Ascending aorta (tissue), 2 donors: ENCODE results near the gene CCAR1. TPM values are rescaled to one million over a fixed set of nuclear protein-coding genes. Genes with fewer than 3 reads are reported as not detected.
A peak's percentile ranks its signal among the peaks of the same experiment; 100 is the strongest.

Source experiments
- DNase-seq, 2 donors: peaks; one replicate each; pipeline ENCODE4 v3.0.0-alpha.2; 2019; ENCODE audit warnings: low spot score in 2 of 2
- H3K27ac ChIP-seq, 2 donors: fragments of 200-600 bp; sonication (generic); one replicate each; pipeline ENCODE4 v1.5.1; 2016 to 2017; ENCODE audit warnings: mild to moderate bottlenecking in 1 of 2
- H3K27me3 ChIP-seq: fragments of 200-600 bp; sonication (generic); one replicate; pipeline ENCODE4 v1.5.1; 2017
- H3K36me3 ChIP-seq, 2 donors: fragments of 200-600 bp; sonication (generic); one replicate each; pipeline ENCODE4 v1.5.1; 2016
- H3K4me1 ChIP-seq, 2 donors: fragments of 200-600 bp; sonication (generic); one replicate each; pipeline ENCODE4 v1.5.1; 2016 to 2017; ENCODE audit warnings: mild to moderate bottlenecking in 1 of 2
- H3K4me3 ChIP-seq, 2 donors: fragments of 200-600 bp; sonication (generic); one replicate each; pipeline ENCODE4 v1.5.1; 2016 to 2017; ENCODE audit warnings: mild to moderate bottlenecking in 1 of 2
- H3K9me3 ChIP-seq, 2 donors: fragments of 200-600 bp; sonication (generic); one replicate each; pipeline ENCODE4 v1.5.1; 2016
- CTCF ChIP-seq, 3 experiments: fragments of 200-600 bp in 2 of 3; fragments of 450-650 bp in 1 of 3; sonication (generic) in 2 of 3; IDR thresholded peaks; one replicate each; pipeline ENCODE4 v1.5.1; 2016 to 2019; ENCODE audit warnings: antibody characterized with exemption in 3 of 3, mild to moderate bottlenecking in 1 of 3, moderate library complexity in 1 of 3
- intact Hi-C: fragments of 100-400 bp; cut with DNase I; formaldehyde crosslinking; loops from one replicate; pipeline ENCODE4 v1.15.1; 2023
- total RNA-seq: library from RNA; depleted of rRNA; stranded (reverse); fragments of >200 nt; gene quantifications from one replicate; pipeline ENCODE4 v1.1.0, GENCODE V29; 2016

CCAR1 gene
- total RNA-seq, 1 donor from 2014 or later, result 9.5 TPM

- TF ChIP-seq CTCF (IDR thresholded peaks at IDR 0.05), result no peak
- Histone ChIP-seq H3K27ac (no peak overlapping the region), H3K27me3 (no peaks in the 10 kb centered on the region), H3K4me1 (no peaks in the 10 kb centered on the region), H3K9me3 (no peaks in the 10 kb centered on the region), H3K4me3 (no peak overlapping the region), H3K36me3 (peaks cover 37 to 79% of the 10 kb centered on the region in 2 donors)
- intact Hi-C loops, result no loop called here
- no peak for DNase-seq
Observed at GRCh38 chr10:68781613-68782574, 60.9 kb downstream of the CCAR1 start.

GRCh38 chr10:68784476-68784875 is 63.4 kb downstream of the CCAR1 start:
- Histone ChIP-seq H3K27me3 (no peaks in the 10 kb centered on the region), H3K36me3 (peaks cover 31 to 81% of the 10 kb centered on the region in 2 donors), H3K27ac (no peak overlapping the region), H3K9me3 (no peaks in the 10 kb centered on the region), H3K4me1 (no peaks in the 10 kb centered on the region), H3K4me3 (no peak overlapping the region)
- intact Hi-C loops, result no loop called here
- TF ChIP-seq CTCF (IDR thresholded peaks at IDR 0.05), result no peak
- DNase-seq, result no peak

DNA sequence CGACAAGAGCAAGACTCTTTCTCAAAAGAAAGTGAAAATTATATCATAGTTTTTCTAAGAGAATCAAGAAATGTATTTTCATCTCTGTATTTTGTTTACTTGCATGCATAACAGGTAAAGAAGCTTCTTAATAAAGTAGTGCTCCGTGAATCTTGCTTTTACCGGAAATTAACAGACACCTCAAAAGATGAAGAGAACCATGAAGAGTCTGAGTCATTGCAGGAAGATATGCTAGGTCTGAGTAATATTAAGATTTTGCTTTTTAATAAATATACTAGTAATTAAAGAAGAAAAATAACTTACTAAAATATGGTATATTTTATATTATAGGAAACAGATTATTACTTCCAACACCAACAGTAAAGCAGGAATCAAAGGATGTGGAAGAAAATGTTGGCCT is 66.8 kb downstream of the CCAR1 start:
- intact Hi-C loops, result no loop called here
- no peaks in the 10 kb centered on the region for H3K4me1 ChIP-seq
- no peak overlapping the region for H3K4me3 ChIP-seq
- H3K9me3 ChIP-seq, result no peaks in the 10 kb centered on the region
- no peak for TF ChIP-seq CTCF (IDR thresholded peaks at IDR 0.05)
- H3K27ac ChIP-seq, result no peak overlapping the region
- no peak for DNase-seq
- H3K36me3 ChIP-seq, result peaks cover 50 to 98% of the 10 kb centered on the region in 2 donors
- no peaks in the 10 kb centered on the region for H3K27me3 ChIP-seq

DNA sequence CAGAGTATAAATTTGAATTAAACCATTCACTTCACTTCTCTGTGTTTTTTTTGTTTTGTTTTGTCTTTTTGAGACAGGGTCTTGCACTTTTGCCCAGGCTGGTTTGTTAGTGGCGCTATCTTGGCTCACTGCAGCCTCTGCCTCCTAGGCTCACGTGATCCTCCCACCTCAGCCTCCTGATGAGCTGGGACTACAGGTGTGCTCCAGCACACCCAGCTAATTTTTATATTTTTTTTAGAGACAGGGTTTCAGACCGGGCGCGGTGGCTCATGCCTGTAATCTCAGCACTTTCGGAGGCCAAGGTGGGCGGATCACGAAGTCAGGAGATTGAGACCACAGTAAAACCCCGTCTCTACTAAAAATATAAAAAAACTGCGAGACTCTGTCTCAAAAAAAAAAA is 69.4 kb downstream of the CCAR1 start:
- Histone ChIP-seq H3K27me3 (no peaks in the 10 kb centered on the region), H3K9me3 (no peaks in the 10 kb centered on the region), H3K36me3 (peaks cover 52 to 90% of the 10 kb centered on the region in 2 donors), H3K4me3 (no peak overlapping the region), H3K27ac (no peak overlapping the region), H3K4me1 (no peaks in the 10 kb centered on the region)
- intact Hi-C loops, result loop anchor here (5.0 kb wide), 1 partner anchor 107 kb away; no protein-coding TSS in a partner anchor
- no peak for TF ChIP-seq CTCF (IDR thresholded peaks at IDR 0.05)
- no peak for DNase-seq

DNA sequence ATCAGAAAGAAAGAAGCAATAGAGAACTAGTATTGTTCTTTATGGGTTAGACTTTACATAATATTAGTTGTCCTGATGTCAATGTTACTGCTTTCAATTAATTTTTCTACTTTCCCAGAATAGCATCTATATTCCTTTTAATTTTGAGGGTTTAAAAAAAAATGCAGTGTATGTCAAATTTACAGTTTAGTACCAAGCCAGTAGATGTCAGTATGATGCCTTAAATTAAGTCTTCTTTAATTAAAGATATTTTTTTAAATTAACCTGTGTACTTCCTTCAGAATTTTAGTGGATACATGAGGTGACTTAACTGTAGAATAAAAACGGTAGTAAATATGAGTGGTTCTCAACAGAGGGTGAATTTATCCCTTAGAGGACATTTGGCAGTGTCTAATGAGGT is 71.1 kb downstream of the CCAR1 start:
- Histone ChIP-seq H3K4me3 (no peak overlapping the region), H3K27ac (no peak overlapping the region), H3K9me3 (no peaks in the 10 kb centered on the region), H3K36me3 (peaks cover 45 to 85% of the 10 kb centered on the region in 2 donors), H3K27me3 (no peaks in the 10 kb centered on the region), H3K4me1 (no peaks in the 10 kb centered on the region)
- intact Hi-C loops, result loop anchor here (5.0 kb wide), 1 partner anchor 105 kb away; no protein-coding TSS in a partner anchor
- peak in 1 of 3 experiments; percentile 19 for TF ChIP-seq CTCF (IDR thresholded peaks at IDR 0.05)
- DNase-seq, result no peak
